NCI-H1930 (cell line): ENCODE results near the gene DMC1.

ENCODE experiments used
- DNase-seq, 2 experiments: peaks; one replicate each; lab custom pipeline; 2025; lab: John Stamatoyannopoulos, UW

The DMC1 gene

DNA sequence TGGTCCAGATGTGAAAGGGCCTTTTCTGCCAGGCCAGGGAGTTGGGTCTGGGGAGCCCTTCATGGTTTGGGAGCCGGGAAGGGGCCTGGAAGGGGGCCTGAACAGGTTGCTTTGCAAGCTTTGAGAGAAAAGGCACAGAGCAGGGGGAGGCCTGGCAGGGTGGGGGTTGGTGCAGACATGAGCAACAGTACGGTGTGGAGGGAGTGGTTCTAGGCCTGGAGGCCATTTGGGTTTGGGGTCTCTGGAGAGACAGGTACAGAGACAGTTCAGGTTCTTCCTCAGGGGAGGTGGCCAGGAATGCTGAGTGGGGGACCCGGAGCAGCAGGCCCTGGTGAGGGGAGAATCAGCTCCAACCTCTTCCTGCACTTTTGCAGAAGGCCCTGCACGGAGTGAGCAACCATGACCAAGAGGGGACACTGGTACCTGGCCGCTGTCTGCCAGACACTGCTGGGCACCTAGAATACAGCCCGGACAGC is 100.6 kb downstream of the DMC1 start:
- no peak for DNase-seq
